ENCODE results near the gene MEGF11.

MEGF11 gene

GRCh38 chr15:66065325-66065724 is 188.2 kb downstream of the MEGF11 start:
- DNase-seq (ENCODE audit: low spot score), result no peak

GRCh38 chr15:66063147-66063546 is 190.4 kb downstream of the MEGF11 start:
- no peak for DNase-seq (ENCODE audit: low spot score)

GRCh38 chr15:66057089-66057488 is 196.5 kb downstream of the MEGF11 start:
- no peak for DNase-seq (ENCODE audit: low spot score)

- no peak for DNase-seq (ENCODE audit: low spot score)
These were observed 199.6 kb downstream of the MEGF11 start for GRCh38 chr15:66053991-66054390.

- DNase-seq (ENCODE audit: low spot score), result no peak
These were observed 201.7 kb downstream of the MEGF11 start for GRCh38 chr15:66051833-66052232.

- DNase-seq (ENCODE audit: low spot score), result no peak
These were observed 203.3 kb downstream of the MEGF11 start for GRCh38 chr15:66050264-66050663.

GRCh38 chr15:66049353-66049752 is 204.2 kb downstream of the MEGF11 start:
- DNase-seq (ENCODE audit: low spot score), result no peak

GRCh38 chr15:66047321-66048024 is 206.1 kb downstream of the MEGF11 start:
- no peak for DNase-seq (ENCODE audit: low spot score)

- DNase-seq (ENCODE audit: low spot score), result no peak
These were observed 206.8 kb downstream of the MEGF11 start for GRCh38 chr15:66046751-66047150.

GRCh38 chr15:66046326-66046725 is 207.2 kb downstream of the MEGF11 start:
- DNase-seq (ENCODE audit: low spot score), result no peak

- DNase-seq (ENCODE audit: low spot score), result no peak
These were observed 208.0 kb downstream of the MEGF11 start for GRCh38 chr15:66045542-66045941.

- DNase-seq (ENCODE audit: low spot score), result no peak
These were observed 208.7 kb downstream of the MEGF11 start for GRCh38 chr15:66044837-66045236.

- no peak for DNase-seq (ENCODE audit: low spot score)
These were observed 210.3 kb downstream of the MEGF11 start for GRCh38 chr15:66043264-66043663.

GRCh38 chr15:66042624-66043023 is 210.9 kb downstream of the MEGF11 start:
- DNase-seq (ENCODE audit: low spot score), result no peak

- DNase-seq (ENCODE audit: low spot score), result no peak
These were observed 212.3 kb downstream of the MEGF11 start for GRCh38 chr15:66041276-66041675.

- DNase-seq (ENCODE audit: low spot score), result no peak
These were observed 213.2 kb downstream of the MEGF11 start for GRCh38 chr15:66040211-66040892.

GRCh38 chr15:66039117-66039871 is 214.3 kb downstream of the MEGF11 start:
- DNase-seq (ENCODE audit: low spot score), result no peak

- DNase-seq (ENCODE audit: low spot score), result no peak
These were observed 215.0 kb downstream of the MEGF11 start for GRCh38 chr15:66038387-66039116.

GRCh38 chr15:66036859-66037258 is 216.7 kb downstream of the MEGF11 start:
- no peak for DNase-seq (ENCODE audit: low spot score)

- no peak for DNase-seq (ENCODE audit: low spot score)
These were observed 217.6 kb downstream of the MEGF11 start for GRCh38 chr15:66035901-66036300.

- no peak for DNase-seq (ENCODE audit: low spot score)
These were observed 220.4 kb downstream of the MEGF11 start for GRCh38 chr15:66033143-66033542.

GRCh38 chr15:66032006-66032405 is 221.5 kb downstream of the MEGF11 start:
- DNase-seq (ENCODE audit: low spot score), result no peak
